Right lobe of liver (tissue), 6 donors: ENCODE data around the gene DACT1. TPM values are rescaled to one million over a fixed set of nuclear protein-coding genes. Genes with fewer than 3 reads are reported as not detected.

Experiments used
- ATAC-seq, 4 donors: fragments of 200-7000 bp; cut with Tn5 transposase; one replicate each; pipeline ENCODE4 v1.9.1; 2020; ENCODE audit warnings: mild to moderate bottlenecking in 4 of 4, moderate library complexity in 4 of 4
- DNase-seq, 3 donors: peaks; one replicate each; pipeline ENCODE4 v3.0.0-alpha.2; 2020
- H3K27ac ChIP-seq, 3 donors: fragments of 200-600 bp; one replicate each; pipeline ENCODE4 v1.8.0; 2022
- H3K27me3 ChIP-seq, 2 donors: fragments of 200-600 bp; one replicate each; pipeline ENCODE4 v1.8.0; 2022
- H3K36me3 ChIP-seq, 4 donors: fragments of 200-600 bp; sonication (generic) in 1 of 4; one replicate each; pipeline versions ENCODE4 v1.5.1 to v1.8.0; 2017 to 2022; ENCODE audit warnings: control low read depth in 1 of 4
- H3K4me1 ChIP-seq, 4 donors: fragments of 200-600 bp; sonication (generic) in 1 of 4; one replicate each; pipeline versions ENCODE4 v1.5.1 to v1.8.0; 2017 to 2022; ENCODE audit warnings: control low read depth in 1 of 4
- H3K4me3 ChIP-seq, 3 donors: fragments of 200-600 bp; one replicate each; pipeline ENCODE4 v1.8.0; 2022
- H3K9me3 ChIP-seq, 4 donors: fragments of 200-600 bp; sonication (generic) in 1 of 4; one replicate each; pipeline versions ENCODE4 v1.5.1 to v1.8.0; 2017 to 2022; ENCODE audit warnings: control low read depth in 1 of 4
- POLR2A ChIP-seq: fragments of 450-650 bp; IDR thresholded peaks from one replicate; pipeline ENCODE4 v1.6.1; 2017; ENCODE audit warnings: antibody characterized with exemption, mild to moderate bottlenecking
- WGBS: methylation state at CpG from one replicate; pipeline ENCODE4 v1.1.6; 2018; ENCODE audit warnings: low coverage, low lambda C conversion rate; ENCODE audit not compliant: insufficient coverage; ENCODE audit errors: missing lambda C conversion rate; 5-methylcytosine and 5-hydroxymethylcytosine counted together
- intact Hi-C, 2 donors: fragments of 100-400 bp; cut with DNase I; formaldehyde crosslinking; loops; one replicate each; pipeline versions ENCODE4 v1.11.2 to v1.14.1; 2022
- total RNA-seq, 6 experiments: library from RNA; depleted of rRNA in 2 of 6; stranded (reverse); fragments of >200 nt in 2 of 6; fragmentation: NEBNext Ultra II Directional in 3 of 6; extraction: Animal tissue kit (Norgen Biotek cat#: 25700) in 3 of 6; gene quantifications; one replicate each; pipeline versions ENCODE4 v1.1.0 to v1.2.4, GENCODE V29; 2016 to 2023
- TF ChIP-seq, protein P1 (sequence below), 4 donors: fragments of 200-600 bp in 3 of 4; fragments of 450-650 bp in 1 of 4; IDR thresholded peaks; one replicate each; pipeline versions ENCODE4 v1.5.1 to v1.8.0; 2016 to 2022; ENCODE audit warnings: antibody characterized with exemption in 4 of 4, mild to moderate bottlenecking in 2 of 4
- donor health status: DM: no; HTN: yes; CAD: no.
- donor health status: DM: no; HTN: no; CAD: no.
- donor health status: DM: no; HTN: no; CAD: no.
- donor health status: DM: no; HTN: yes; CAD: no.
- donor health status: DM: no; HTN: yes; CAD: no.

Gene DACT1
- total RNA-seq, 6 experiments from 2014 or later = 1.2 to 2.4 (median 1.4) TPM

DNA sequence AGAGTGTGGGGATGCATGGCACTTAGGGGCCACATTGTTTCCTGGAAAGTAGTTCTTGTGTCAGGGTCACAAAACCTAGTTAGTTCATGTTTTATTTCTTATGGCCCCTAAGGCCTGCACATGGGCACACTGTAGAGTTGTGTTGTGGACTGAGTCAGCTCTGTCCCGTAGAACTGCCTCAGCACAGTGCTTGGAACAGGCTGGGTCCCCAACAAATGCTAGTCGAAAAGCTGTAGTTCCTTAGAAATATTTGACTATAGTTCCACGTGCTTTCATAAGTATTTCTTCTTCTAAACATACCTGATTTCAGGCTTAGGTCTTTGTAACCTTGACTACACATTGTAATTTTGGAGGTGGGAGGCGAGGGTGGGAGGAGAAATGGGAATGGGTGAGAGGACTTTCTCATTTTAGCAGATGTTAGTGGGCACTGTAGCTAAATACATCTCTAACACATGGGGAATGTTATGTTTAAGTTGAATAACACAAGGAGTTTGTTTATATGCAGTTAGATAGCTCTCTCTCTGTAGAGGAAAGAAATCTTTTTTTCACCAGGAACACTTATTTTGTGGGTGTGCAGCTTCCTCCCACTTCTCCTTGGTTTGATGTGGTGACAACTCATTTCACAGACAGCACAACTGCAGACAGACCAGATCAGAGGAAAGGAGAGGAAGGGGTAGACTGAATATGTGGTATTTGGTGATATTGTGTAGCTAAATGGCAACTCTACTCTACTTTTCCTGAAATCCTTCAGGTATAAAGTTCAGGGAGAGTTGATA, 39.5 kb upstream of the DACT1 start:
- no peak for TF ChIP-seq POLR2A
- TF ChIP-seq, protein P1, sequence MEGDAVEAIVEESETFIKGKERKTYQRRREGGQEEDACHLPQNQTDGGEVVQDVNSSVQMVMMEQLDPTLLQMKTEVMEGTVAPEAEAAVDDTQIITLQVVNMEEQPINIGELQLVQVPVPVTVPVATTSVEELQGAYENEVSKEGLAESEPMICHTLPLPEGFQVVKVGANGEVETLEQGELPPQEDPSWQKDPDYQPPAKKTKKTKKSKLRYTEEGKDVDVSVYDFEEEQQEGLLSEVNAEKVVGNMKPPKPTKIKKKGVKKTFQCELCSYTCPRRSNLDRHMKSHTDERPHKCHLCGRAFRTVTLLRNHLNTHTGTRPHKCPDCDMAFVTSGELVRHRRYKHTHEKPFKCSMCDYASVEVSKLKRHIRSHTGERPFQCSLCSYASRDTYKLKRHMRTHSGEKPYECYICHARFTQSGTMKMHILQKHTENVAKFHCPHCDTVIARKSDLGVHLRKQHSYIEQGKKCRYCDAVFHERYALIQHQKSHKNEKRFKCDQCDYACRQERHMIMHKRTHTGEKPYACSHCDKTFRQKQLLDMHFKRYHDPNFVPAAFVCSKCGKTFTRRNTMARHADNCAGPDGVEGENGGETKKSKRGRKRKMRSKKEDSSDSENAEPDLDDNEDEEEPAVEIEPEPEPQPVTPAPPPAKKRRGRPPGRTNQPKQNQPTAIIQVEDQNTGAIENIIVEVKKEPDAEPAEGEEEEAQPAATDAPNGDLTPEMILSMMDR (IDR thresholded peaks at IDR 0.05) = no peak
- ATAC-seq (no peak), DNase-seq (no peak)
- 75% methylated on average over 3 of the region's 4 CpGs for WGBS
- no peak overlapping the region for H3K4me3 ChIP-seq
- no peaks in the 10 kb centered on the region for H3K36me3 ChIP-seq
- intact Hi-C loops = no loop called here
- no peak overlapping the region for H3K27ac ChIP-seq
- no peaks in the 10 kb centered on the region for H3K4me1 ChIP-seq
- no peaks in the 10 kb centered on the region for H3K27me3 ChIP-seq
- no peaks in the 10 kb centered on the region for H3K9me3 ChIP-seq

DNA sequence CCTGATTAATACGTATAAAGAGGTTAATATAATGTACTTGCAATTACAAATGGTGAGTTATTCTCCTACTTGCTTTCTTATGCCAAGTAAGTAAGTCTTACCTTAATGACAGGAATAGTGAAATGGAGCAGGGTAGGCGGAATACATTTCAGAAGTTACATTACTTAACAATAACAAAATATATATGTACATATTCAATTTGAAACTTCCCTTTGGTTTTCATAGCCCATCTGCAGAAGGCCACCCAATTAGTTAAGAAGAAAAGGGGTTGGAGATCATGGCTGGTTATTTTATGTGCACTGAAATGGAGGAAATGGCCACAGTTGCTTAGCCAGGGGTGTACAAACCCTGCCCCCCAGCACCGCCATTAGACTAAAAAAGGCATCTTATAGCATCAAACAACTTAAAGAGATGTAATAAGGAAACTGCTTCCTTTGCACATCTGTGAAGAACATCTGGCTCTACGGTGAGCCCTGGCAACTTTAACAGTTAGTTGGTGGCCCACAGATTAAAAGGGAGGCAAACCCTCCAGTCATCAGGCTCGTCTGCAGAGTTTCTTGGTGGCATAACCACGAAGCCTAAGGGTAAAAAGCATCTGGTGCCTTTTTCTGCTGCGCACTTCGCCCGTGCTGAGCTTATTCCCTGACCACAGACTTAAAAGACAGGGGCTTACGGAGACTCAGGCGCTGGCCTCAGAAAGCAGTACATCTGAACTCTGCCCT, 38.8 kb upstream of the DACT1 start:
- intact Hi-C loops = no loop called here
- Histone ChIP-seq H3K9me3 (no peaks in the 10 kb centered on the region), H3K4me3 (no peak overlapping the region), H3K27me3 (no peaks in the 10 kb centered on the region), H3K4me1 (no peaks in the 10 kb centered on the region), H3K27ac (no peak overlapping the region), H3K36me3 (no peaks in the 10 kb centered on the region)
- ATAC-seq (no peak), DNase-seq (no peak)
- TF ChIP-seq POLR2A = no peak
- TF ChIP-seq, protein P1 (IDR thresholded peaks at IDR 0.05) = no peak
- WGBS = 46% methylated on average over 7 of the region's 11 CpGs

DNA sequence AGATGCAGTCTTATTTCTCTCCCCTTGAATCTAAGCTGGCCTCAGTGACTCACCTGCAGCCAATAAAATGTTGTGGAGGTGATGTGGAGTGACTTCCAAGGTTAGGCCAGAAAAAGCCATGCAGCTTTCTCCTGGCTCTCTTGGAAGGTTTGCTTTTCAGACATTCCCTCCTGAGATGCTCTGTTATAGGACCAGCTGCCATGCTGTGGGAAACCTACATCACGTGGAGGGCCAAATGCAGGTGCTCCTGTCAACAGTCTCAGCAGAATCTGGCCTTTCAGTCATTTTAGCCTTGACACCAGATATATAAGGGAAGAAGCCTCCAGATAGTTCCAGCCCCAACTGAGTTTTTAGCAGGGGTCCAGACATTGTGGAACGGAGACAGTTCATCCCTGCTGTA, 38.1 kb upstream of the DACT1 start:
- ATAC-seq (no peak), DNase-seq (no peak)
- no peaks in the 10 kb centered on the region for H3K27me3 ChIP-seq
- no peaks in the 10 kb centered on the region for H3K36me3 ChIP-seq
- TF ChIP-seq, protein P1 (IDR thresholded peaks at IDR 0.05) = no peak
- TF ChIP-seq POLR2A = no peak
- intact Hi-C loops = no loop called here
- H3K4me1 ChIP-seq = no peaks in the 10 kb centered on the region
- H3K27ac ChIP-seq = no peak overlapping the region
- 63% methylated on average over 1 of the region's 2 CpGs for WGBS
- H3K9me3 ChIP-seq = no peaks in the 10 kb centered on the region
- no peak overlapping the region for H3K4me3 ChIP-seq

- no peaks in the 10 kb centered on the region for H3K4me1 ChIP-seq
- H3K36me3 ChIP-seq = no peaks in the 10 kb centered on the region
- H3K9me3 ChIP-seq = no peaks in the 10 kb centered on the region
- 53% methylated on average over 4 of the region's 4 CpGs for WGBS
- ATAC-seq = no peak
- H3K27me3 ChIP-seq = no peaks in the 10 kb centered on the region
- H3K4me3 ChIP-seq = no peak overlapping the region
- no peak overlapping the region for H3K27ac ChIP-seq
- no peak for DNase-seq
- intact Hi-C loops = no loop called here
- TF ChIP-seq, protein P1 (IDR thresholded peaks at IDR 0.05) = no peak
- TF ChIP-seq POLR2A = no peak
Observed at GRCh38 chr14:58605465-58605864, 32.3 kb upstream of the DACT1 start.
